Cerebellar cortex (tissue), 1 donor: ENCODE data around the gene BBIP1.

ENCODE experiments used
- DNase-seq: peaks from one replicate; pipeline ENCODE4 v3.0.0-alpha.2; 2015; ENCODE audit warnings: low spot score

Gene BBIP1

GRCh38 chr10:110861930-110862649 lies 56.9 kb downstream of the BBIP1 start:
- no peak for DNase-seq

- no peak for DNase-seq
Measured at GRCh38 chr10:110861476-110861875, 57.5 kb downstream of the BBIP1 start.

- DNase-seq: peak; percentile 57
Measured at GRCh38 chr10:110860576-110861241, 58.3 kb downstream of the BBIP1 start.

GRCh38 chr10:110859973-110860376 lies 59.0 kb downstream of the BBIP1 start:
- DNase-seq: no peak

GRCh38 chr10:110859206-110859972 lies 59.6 kb downstream of the BBIP1 start:
- no peak for DNase-seq

- DNase-seq: no peak
Measured at GRCh38 chr10:110858297-110858934, 60.6 kb downstream of the BBIP1 start.

- DNase-seq: no peak
Measured at GRCh38 chr10:110857265-110858171, 61.5 kb downstream of the BBIP1 start.

GRCh38 chr10:110853921-110854605 lies 64.9 kb downstream of the BBIP1 start:
- no peak for DNase-seq

- DNase-seq: no peak
Measured at GRCh38 chr10:110852947-110853346, 66.0 kb downstream of the BBIP1 start.

- DNase-seq: no peak
Measured at GRCh38 chr10:110852255-110852896, 66.6 kb downstream of the BBIP1 start.

GRCh38 chr10:110851020-110851612 lies 67.9 kb downstream of the BBIP1 start:
- DNase-seq: no peak

- DNase-seq: no peak
Measured at GRCh38 chr10:110850099-110850498, 68.9 kb downstream of the BBIP1 start.
